Stimulated activated CD8-positive, alpha-beta memory T cell treated with anti-CD3 and anti-CD28 coated beads, Interleukin-7, amount 100 ng/mL, for 48 hours (primary cell): ENCODE results near the gene SLC22A3.
"Not testable (repeated sequence)": the region's sequence is repeated elsewhere in the genome, so short reads cannot be mapped to it uniquely, and the experiment has no call there.

Experiments
- DNase-seq, 2 donors: peaks; one replicate each; pipeline ENCODE4 v3.0.0-alpha.2; 2020; ENCODE audit warnings: low read depth in 1 of 2; ENCODE audit errors: extremely low read depth in 1 of 2

SLC22A3 gene

DNA sequence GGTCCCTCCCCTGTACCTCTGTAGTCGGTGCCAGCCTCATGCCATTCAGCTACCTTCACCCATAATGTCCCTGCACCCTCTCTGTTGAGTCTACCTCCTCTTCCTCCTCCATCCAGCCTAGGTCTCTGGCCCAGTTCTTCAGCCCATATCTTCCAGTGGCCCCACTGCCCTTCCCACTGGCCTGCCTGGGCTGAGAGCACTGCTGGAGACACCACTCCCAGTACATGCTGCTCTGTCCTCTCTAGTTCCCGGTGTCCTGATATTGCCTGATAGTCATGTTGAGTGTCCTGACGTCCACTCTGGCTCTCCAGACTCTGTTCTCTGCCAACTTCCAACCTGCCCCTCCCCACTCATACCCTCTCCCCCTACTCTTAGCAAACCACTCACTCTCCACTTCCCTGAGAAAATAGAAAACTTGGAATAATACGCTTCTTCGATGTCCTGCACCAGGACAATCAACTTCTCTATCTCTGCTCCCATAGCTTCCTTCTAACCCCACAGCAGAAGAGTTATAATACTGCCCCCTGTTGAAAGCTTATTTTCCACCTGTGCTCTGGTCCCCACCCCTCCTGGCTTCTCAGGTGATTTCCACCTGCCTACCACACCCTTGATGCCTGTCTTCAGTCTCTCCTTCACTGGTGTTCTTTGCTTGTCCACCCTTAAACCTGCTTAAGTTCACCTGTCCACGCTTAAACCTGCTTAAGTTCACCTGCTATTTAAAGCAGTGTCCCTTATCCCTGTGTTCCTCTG lies 19.8 kb downstream of the SLC22A3 start:
- DNase-seq: no peak

DNA sequence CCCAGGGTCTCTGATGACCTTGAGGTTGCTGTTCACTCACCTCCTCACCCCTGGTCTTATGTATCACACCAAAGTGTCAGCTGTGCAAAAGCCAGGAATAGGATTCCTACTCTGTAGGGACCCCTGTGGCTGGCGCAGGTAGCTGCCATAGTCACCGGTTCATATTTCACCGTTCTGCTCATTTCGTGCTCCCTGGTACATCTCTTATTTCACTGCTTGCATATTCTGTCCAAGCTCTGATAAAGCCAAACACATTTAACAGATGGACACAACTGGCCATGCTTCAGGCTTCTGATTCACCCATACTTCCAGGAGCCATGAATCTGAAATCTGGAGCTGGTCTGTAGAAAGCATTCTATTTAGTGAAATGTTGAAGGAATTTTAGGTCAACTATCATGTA lies 20.5 kb downstream of the SLC22A3 start:
- no peak for DNase-seq

DNA sequence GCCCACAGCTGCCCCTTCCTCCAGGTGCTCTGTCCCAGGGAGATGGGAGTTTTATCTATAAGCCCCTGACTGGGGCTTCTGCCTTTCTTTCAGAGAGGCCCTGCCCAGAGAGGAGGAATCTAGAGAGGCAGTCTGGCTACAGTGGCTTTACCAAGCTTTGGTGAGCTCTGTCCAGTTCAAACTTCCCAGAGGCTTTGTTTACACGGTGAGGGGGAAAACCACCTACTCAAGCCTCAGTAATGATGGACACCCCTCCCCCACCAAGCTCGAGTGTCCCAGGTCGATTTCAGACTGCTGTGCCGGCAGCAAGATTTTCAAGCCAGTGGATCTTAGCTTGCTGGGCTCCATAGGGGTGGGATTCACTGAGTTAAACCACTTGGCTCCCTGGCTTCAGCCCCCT lies 25.4 kb downstream of the SLC22A3 start:
- not testable (repeated sequence) for DNase-seq

DNA sequence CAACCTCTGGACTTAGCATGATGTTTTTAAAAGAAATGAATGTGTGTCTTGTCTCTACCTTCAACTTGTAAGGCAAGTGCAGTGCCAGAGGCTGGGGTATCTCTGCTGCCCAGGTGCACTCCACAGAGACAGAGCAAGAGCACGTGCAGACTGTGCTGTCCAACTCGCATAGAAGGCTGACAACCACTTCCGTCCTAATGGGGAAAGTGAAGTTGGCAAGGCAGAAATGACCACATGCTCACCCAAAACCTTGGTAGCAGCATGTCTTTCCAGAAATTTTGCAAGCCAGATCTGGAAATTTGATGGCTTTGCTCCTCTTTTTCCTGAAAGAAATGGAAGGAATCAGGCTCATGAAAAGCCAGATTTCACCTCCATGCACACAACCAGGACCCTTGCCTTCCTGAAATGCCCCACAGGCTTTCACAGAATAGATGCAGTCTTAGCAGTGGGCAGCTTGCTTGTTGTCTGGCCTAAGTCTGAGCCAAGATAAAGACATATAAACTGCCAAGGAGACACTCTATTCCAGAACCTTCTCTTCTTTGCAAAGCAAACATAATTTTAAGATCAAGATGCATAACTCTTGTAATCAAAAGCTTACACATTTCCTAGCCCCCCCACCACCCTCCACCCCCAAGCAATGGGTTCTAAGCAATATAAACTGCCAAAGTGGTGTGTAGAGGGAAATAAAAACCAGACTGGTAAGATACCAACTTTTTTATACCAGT lies 26.8 kb downstream of the SLC22A3 start:
- DNase-seq: no peak

DNA sequence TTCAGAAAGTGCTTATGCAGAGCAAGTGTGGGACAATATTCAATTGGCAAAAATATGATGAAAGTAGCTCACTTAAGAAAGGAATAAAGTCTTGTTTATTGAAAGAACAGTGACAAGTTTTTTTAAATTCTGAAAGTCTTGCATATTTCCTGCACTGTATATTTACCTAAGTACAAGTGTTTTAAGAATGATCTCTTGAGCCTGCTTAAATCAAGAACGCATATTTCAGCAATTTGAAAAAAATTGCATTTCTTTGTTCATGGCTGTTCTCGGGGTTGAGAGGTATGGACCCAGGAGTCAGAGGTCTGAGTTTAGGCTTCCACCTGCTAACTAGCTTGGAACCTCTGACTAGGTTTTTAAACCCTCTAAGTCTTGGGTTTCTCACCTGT lies 27.4 kb downstream of the SLC22A3 start:
- no peak for DNase-seq

DNA sequence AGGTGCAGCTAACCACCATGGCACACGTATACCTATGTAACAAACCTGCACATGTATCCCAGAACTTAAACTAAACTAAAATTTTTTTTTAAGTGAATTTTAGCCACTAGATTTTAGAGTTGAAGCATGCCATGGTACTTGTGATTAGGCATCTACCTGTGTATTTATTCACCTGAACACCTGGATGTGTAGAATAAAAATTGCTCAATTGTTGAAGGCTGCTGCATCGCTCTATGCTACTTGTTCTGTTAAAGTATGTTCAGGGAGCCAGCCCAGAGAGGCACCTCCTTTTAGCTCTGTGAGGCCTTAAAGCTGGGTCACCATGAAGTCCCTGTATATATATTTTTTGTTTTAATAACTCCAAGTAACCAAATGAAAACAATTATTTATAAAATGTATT lies 28.3 kb downstream of the SLC22A3 start:
- DNase-seq: no peak

DNA sequence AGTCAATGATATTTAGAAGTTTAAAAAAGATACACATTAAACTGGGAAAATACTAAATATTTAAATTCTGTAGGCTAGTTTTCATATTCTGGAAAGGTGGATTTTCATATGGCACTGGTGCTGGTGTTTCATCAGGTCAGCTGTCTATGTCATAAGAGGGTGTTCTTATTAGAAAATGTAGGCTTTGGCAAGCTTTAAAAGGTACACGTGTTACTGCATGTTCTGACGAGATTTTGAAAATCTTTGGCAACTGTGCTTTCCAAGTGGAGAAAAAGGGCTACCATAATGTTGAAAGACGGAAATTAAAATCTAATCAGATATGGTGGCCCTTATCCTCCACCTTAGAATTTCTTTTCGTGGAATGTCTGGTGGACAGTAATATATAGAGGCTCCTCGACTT lies 30.0 kb downstream of the SLC22A3 start:
- no peak for DNase-seq

DNA sequence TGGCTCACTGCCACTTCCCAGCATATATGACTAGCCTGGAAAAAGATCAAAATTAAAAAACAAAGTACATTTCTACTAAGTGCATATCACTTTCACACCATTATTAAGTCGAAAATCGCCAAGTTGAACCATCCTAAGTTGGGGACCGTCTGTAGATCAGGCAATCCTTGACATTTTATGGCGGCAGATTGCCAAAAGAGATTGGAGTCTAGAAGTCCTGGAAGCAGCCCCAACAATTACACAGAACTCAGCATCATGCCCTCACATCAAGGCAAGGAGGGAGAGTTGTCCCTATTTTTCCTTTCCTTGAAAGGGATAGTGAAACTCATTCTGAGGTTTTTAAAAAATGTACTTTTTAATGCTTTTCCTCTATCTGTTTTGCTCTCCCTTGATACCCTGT lies 30.7 kb downstream of the SLC22A3 start:
- DNase-seq: no peak

DNA sequence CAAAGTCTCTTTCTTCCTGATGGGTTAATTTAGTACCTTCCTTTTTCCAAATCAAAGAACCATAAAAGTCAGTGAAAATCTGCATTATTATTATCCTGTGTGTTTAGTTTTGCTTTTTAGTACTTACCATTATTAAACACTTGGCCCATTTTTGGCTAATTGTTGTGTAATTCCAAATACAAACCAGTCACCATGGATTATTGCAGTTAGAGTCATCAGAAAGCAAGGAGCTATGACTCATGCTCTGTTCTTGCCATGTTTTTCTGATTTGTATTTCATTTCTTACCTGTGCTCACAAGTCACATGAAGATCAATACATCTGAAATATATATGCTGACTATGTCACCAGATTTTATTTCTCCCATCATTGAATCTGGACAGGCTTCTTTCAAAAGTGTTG lies 31.3 kb downstream of the SLC22A3 start:
- DNase-seq: no peak

DNA sequence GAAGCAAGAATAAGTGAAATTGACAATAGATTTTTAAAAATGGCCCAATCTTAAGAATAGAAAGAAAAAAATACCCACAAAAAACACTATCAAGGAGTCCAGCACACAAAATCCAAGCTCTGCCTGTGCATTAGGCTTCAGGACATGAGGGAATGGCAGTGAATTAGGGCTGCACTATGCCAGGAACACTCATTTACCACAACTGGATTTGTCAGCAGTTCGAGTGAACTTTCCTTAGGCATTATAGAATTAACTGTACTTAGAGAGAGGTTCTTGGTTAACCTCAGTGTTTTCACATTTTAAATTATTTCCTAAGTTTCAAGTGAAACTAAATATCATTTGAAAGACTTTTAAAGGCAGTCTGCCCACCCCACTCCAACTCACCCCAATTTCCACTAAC lies 34.8 kb downstream of the SLC22A3 start:
- DNase-seq: no peak

DNA sequence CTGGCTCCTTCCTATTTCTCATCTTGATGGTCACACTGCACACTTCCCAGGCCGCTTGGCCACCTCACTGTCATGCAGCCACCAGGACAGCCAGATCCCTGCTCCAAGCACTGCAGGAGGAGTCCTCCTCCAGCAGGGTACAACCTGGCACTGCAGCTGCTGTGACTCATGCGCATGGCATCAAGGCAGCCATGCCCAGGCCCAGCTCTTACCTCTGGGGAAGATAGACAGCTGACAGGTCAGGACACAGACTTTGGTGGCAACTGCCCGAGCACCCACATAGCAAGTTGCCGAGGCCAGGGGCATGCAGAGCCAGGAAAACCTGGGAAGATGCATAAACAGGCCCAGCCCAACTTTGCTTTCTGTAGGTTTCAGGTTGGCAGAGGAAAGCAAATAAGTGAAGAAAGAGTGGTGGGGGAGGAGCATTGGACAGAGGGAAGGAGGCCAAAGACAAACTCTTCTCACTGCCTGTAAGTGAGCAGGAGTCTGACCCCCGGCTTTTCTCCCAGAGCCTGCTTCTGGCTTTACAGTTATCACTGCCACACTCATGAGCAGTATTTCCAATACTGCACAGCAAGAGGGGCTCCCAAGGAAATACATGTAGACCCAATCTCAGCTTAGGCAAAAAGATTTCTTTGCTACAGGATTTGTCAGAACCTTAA lies 38.8 kb downstream of the SLC22A3 start:
- no peak for DNase-seq

DNA sequence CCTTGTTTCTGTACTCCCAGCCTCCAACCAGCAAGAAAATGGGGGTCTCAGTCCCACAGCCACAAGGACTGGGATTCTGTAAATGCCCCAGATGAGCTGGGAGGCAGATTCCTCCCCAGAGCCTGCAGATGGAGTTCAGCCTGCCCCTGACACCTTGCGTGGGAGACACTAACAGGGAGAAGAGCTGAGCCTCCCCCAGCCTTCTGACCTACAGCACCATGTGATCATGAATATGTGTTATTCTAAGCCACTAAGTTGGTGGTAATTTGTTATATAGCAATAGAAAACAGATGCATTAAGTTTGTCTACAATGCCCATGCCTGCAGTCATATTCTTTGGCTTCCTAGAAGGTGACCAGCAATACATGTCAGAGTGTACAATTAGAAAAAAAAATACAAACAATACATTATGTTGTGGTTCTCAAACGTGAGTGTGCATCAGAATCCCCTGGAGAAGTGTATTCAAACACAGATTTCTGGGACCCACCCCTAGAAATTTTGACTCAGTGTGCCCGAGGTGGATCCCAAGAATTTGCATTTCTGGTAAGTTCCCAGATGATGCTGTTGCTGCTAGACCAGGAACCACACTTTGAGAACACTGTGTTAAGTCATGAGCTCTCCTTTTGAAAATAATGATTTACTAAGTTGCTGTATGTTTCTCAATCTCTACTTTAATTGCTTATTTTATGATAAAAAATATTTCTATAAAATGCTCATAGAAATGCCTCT lies 39.9 kb downstream of the SLC22A3 start:
- no peak for DNase-seq

DNA sequence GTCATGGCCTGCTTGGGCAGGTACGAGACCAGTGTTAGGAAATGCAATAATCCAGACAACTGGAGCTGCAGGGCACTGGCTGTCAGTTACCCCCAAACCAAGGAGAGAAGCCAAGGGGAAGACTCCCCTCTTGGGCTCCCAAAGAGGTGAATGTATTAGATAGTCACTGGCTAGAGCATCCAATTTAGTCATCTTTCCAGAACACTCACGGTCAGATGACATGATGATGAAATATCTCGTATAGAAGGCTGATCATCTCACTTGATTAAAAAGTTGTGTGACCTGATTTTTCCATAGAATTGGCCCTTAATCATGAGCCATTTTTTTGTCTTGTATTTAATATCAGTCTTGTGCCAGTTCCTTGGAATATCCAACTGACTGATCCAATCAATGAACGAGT lies 40.7 kb downstream of the SLC22A3 start:
- no peak for DNase-seq

DNA sequence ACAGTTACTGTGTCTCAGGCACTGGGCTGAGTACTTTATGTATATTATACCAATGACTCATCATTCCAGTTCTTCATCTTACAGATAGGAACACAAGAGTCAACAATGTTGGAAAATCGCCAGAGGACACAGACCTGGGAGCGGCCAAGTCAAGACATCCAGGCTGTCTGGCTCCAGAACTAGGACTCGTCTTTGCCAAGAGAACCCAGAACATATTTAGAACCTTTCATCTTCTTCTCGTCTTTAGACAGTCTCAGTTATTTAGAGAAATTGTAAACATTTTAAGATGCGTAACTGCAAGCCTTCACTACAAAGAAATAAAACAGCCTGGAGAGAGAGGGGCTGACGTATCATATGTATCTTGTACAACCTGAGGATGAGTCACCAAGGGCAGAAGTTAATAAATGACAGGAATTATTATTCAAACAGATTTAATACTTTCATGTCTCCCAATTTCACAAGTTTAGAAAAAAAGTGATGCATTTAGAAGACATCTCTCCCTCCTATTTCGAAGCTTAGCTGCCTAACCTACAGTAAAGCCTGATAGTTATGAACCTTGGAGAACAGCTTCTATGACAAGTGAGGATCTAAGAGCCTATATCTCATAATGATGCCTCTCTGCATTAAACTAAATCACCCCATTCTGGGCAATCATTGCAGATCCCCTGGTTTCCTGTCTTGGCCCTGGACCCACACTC lies 43.4 kb downstream of the SLC22A3 start:
- no peak for DNase-seq

DNA sequence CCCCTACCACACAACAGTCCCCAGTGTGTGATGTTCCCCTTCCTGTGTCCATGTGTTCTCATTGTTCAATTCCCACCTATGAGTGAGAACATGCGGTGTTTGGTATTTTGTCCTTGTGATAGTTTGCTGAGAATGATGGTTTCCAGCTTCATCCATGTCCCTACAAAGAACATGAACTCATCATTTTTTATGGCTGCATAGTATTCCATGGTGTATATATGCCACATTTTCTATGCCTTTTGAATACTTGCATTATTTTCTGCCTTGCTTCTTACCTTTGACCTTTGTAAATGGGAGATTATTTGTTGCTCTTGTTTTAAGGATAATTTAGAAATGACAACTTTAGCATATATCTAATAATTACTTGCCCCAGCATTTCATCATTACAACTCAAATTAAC lies 45.3 kb downstream of the SLC22A3 start:
- not testable (repeated sequence) for DNase-seq

DNA sequence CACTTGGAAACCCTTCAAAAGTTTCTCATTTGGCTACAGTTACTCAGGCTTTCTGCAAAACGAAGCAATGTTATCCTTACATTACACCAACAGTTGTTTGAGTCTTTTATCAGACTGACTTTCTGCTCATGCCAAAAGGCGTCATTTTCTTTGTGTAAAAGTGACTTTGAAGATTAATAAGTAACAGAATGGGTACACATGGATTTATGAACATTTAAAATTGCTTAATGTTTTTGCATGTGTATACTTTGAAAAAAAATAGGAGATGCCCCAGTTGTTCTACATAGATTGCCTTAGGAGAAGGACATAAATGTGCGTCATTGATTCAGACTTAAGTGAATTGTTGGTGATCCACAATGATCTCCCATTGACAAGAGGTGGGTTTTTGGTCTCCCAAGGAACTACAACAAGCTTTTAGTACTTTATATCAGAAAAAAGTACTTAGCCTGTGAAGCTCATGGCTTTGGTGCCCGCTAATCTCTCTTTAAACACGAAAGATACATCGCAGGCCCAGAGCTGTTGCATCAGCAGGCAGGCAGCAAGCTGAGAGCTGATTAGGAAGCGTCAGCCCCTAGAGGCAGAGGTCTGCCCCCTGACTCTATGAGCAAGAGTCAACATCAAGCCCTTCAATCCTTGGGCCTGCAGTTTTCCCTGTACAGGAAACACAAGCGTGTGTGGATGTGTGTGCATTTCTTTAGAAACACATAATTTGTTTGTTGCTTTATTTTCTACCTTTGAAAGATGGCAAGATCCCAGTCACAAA lies 45.9 kb downstream of the SLC22A3 start:
- no peak for DNase-seq

DNA sequence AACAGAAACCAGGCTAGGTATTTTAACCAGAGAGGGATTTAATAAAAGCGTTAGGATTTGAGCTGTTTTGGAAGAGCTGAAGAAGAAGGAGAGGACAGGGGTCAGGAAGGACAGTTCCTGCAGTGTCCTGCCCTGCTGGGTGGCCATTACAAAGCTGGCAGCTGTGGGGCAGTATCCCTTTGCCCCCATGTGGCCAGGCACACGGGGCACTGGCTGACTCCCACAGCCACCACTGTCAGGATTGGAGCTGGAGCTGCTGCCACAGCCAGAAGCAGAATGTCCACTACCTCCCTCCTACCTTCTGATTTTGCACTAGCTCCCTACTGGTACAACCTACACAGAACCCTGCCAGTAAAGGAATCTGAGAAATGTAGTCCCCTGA lies 46.5 kb downstream of the SLC22A3 start:
- no peak for DNase-seq

DNA sequence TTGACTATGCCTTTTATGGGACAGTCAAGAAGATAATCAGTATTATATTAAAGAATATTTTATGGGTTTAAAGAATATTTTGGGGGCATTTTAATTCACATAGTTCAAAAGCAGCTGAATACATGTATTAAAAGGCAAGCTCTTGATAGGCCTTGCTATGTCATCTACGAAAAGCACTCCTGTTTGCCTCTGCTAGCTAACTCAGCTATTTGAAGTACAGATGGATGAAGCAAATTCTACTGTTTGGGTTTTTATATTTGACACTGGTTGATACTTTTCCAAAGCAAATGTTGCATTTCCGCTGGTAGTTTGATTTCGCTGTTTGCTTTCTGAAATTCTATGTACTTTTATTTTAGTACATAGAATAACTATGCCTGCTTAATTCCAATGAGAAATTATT lies 47.0 kb downstream of the SLC22A3 start:
- no peak for DNase-seq

DNA sequence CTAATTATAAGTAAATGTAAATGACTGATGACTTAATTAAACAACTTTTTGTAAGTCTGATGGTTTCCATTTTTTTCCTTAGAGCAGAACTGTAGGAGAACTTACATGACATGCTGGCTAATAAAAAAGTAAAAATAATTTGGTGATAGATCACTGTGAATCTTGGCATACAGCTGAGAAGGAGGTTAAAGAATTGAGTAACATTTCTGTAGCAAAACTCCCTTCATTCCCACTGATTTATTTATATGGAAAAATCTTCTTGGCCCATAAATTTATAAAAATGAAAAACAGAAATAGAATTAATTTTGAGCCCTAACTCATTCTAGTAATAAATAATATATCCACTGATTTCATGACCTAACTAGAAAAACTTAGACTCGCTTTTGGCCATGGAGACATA lies 48.1 kb downstream of the SLC22A3 start:
- DNase-seq: no peak

DNA sequence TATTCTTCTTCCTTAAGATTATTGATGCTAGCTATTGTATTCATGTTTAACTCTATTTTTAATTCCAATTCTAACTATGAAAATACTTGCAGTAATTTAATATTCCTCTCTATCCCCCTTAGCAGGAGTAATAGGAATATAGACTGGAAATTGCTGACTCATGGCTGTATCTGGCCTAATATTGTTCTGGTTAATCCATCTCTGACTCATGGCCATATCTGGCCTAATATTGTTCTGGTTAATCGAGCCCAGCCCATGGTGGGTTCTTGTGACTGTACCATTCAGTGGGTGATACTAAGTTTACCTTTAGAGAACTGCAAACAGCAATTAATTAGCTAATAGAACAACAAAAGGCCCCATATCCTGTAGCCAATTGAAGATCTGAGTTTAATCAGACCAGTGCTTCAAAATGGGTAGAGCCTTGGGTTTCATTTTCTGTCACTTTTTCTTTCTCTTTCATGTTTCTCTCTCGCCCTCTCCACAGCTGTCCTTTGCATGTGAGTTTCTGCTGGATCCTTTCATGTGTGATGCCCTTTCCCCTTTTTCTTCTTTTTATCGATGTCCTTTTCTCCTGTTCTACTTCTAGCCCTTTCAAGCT lies 50.6 kb downstream of the SLC22A3 start:
- no peak for DNase-seq
